NT2/D1 (cell line): ENCODE measurements around the gene SRCAP.

Source experiments
- DNase-seq: peaks from one replicate; pipeline ENCODE4 v3.0.0-alpha.2; 2011; ENCODE audit warnings: low read depth, low spot score
- H3K27me3 ChIP-seq: 2 replicates; pipeline ENCODE4 v1.6.0; 2011; ENCODE audit warnings: mild to moderate bottlenecking; ENCODE audit not compliant: insufficient read length, insufficient read depth
- H3K36me3 ChIP-seq: 2 replicates; pipeline ENCODE4 v1.6.1; 2011; ENCODE audit warnings: mild to moderate bottlenecking, low read length, mixed read lengths; ENCODE audit not compliant: insufficient read depth, insufficient read length
- H3K4me1 ChIP-seq: 2 replicates; pipeline ENCODE4 v1.5.1; 2011; ENCODE audit not compliant: insufficient read depth, insufficient read length
- H3K4me3 ChIP-seq: 2 replicates; pipeline ENCODE4 v1.5.1; 2011; ENCODE audit warnings: low read depth; ENCODE audit not compliant: insufficient read length
- H3K9ac ChIP-seq: 2 replicates; pipeline ENCODE4 v1.6.0; 2011; ENCODE audit warnings: low read depth; ENCODE audit not compliant: insufficient read length
- H3K9me3 ChIP-seq: 2 replicates; pipeline ENCODE4 v1.5.1; 2011; ENCODE audit warnings: mild to moderate bottlenecking, low read length; ENCODE audit not compliant: insufficient read depth
- SUZ12 ChIP-seq: IDR thresholded peaks from 2 replicates; pipeline ENCODE4 v1.6.1; 2011; ENCODE audit not compliant: insufficient read length, insufficient read depth; ENCODE audit errors: extremely low read depth
- YY1 ChIP-seq: IDR thresholded peaks from 2 replicates; pipeline ENCODE4 v1.6.1; 2011; ENCODE audit not compliant: insufficient read length, insufficient read depth
- ZNF274 ChIP-seq: IDR thresholded peaks from 2 replicates; pipeline ENCODE4 v1.6.1; 2011; ENCODE audit warnings: mild to moderate bottlenecking, low read depth, low read length

Gene SRCAP

GRCh38 chr16:30654856-30655255 lies 44.1 kb upstream of the SRCAP start:
- H3K9me3 ChIP-seq, result no peaks in the 10 kb centered on the region
- no peak overlapping the region for H3K9ac ChIP-seq
- H3K27me3 ChIP-seq, result peaks cover 16% of the 10 kb centered on the region
- TF ChIP-seq YY1, result no peak
- TF ChIP-seq ZNF274, result no peak
- no peak for TF ChIP-seq SUZ12
- H3K36me3 ChIP-seq, result peaks cover 44% of the 10 kb centered on the region
- no peaks in the 10 kb centered on the region for H3K4me1 ChIP-seq
- no peak for DNase-seq
- H3K4me3 ChIP-seq, result no peak overlapping the region

GRCh38 chr16:30655815-30656347 lies 43.1 kb upstream of the SRCAP start:
- DNase-seq, result no peak
- peaks cover 6% of the 10 kb centered on the region for H3K4me1 ChIP-seq
- TF ChIP-seq SUZ12, result no peak
- no peak for TF ChIP-seq ZNF274
- no peak for TF ChIP-seq YY1
- no peak overlapping the region for H3K4me3 ChIP-seq
- H3K9ac ChIP-seq, result no peak overlapping the region
- peaks cover 51% of the 10 kb centered on the region for H3K36me3 ChIP-seq
- peaks cover 25% of the 10 kb centered on the region for H3K27me3 ChIP-seq
- no peaks in the 10 kb centered on the region for H3K9me3 ChIP-seq

GRCh38 chr16:30656388-30656787 lies 42.6 kb upstream of the SRCAP start:
- Histone ChIP-seq H3K9me3 (no peaks in the 10 kb centered on the region), H3K27me3 (peaks cover 30% of the 10 kb centered on the region), H3K36me3 (peaks cover 57% of the 10 kb centered on the region), H3K4me1 (peaks cover 7% of the 10 kb centered on the region), H3K9ac (no peak overlapping the region), H3K4me3 (no peak overlapping the region)
- no peak for TF ChIP-seq SUZ12
- TF ChIP-seq YY1, result no peak
- no peak for TF ChIP-seq ZNF274
- no peak for DNase-seq

GRCh38 chr16:30656974-30657865 lies 41.8 kb upstream of the SRCAP start:
- peak overlapping the region; percentile 85 for H3K4me3 ChIP-seq
- H3K27me3 ChIP-seq, result peaks cover 32% of the 10 kb centered on the region
- TF ChIP-seq ZNF274, result no peak
- TF ChIP-seq SUZ12, result no peak
- no peak for TF ChIP-seq YY1
- peak overlapping the region; percentile 88 for H3K9ac ChIP-seq
- peaks cover 7% of the 10 kb centered on the region for H3K4me1 ChIP-seq
- peaks cover 65% of the 10 kb centered on the region for H3K36me3 ChIP-seq
- no peaks in the 10 kb centered on the region for H3K9me3 ChIP-seq
- DNase-seq, result no peak

- no peaks in the 10 kb centered on the region for H3K9me3 ChIP-seq
- TF ChIP-seq ZNF274, result no peak
- TF ChIP-seq SUZ12, result no peak
- TF ChIP-seq YY1, result no peak
- H3K27me3 ChIP-seq, result peaks cover 34% of the 10 kb centered on the region
- H3K4me1 ChIP-seq, result peaks cover 7% of the 10 kb centered on the region
- H3K4me3 ChIP-seq, result peak within 1 kb of the TSS; percentile 85
- peak within 1 kb of the TSS; percentile 96 for H3K9ac ChIP-seq
- H3K36me3 ChIP-seq, result peaks cover 66% of the 10 kb centered on the region
- peak; percentile 100 for DNase-seq
Observed at GRCh38 chr16:30657866-30658730, 40.9 kb upstream of the SRCAP start, which contains the start of gene FBRS. FBRS (plus strand) TSS chr16:30658431; CDS start chr16:30659519, 1,088 bp downstream.

GRCh38 chr16:30658731-30659506 lies 40.1 kb upstream of the SRCAP start:
- peak; percentile 97 for DNase-seq
- peaks cover 42% of the 10 kb centered on the region for H3K27me3 ChIP-seq
- H3K9me3 ChIP-seq, result no peaks in the 10 kb centered on the region
- no peak for TF ChIP-seq YY1
- no peak for TF ChIP-seq SUZ12
- TF ChIP-seq ZNF274, result no peak
- peaks cover 7% of the 10 kb centered on the region for H3K4me1 ChIP-seq
- H3K36me3 ChIP-seq, result peaks cover 67% of the 10 kb centered on the region
- peak overlapping the region; percentile 85 for H3K4me3 ChIP-seq
- H3K9ac ChIP-seq, result peak overlapping the region; percentile 96
